OCI-LY7 (cell line): ENCODE measurements around the gene GPSM1. TPM values are rescaled to one million over a fixed set of nuclear protein-coding genes. Genes with fewer than 3 reads are reported as not detected.
A peak's percentile ranks its signal among the peaks of the same experiment; 100 is the strongest.

Experiments used
- BruUV-seq: library from RNA; stranded (reverse); fragments of 400-500 nt; replicated peaks from 2 replicates; lab custom pipeline; 2021; lab: Mats Ljungman, UMichigan
- CTCF ChIA-PET: fragments of 300-600 bp; sonication (Branson Sonifier 250); formaldehyde crosslinking; loops from one replicate; lab custom pipeline; 2022; ENCODE audit warnings: antibody characterized with exemption; ENCODE audit not compliant: unreplicated experiment; lab: Charles Lee
- POLR2A ChIA-PET: fragments of 300-600 bp; sonication (Branson Sonifier 250); formaldehyde crosslinking; loops from one replicate; lab custom pipeline; 2022; ENCODE audit warnings: antibody characterized with exemption; lab: Charles Lee
- DNase-seq: peaks from one replicate; pipeline ENCODE4 v3.0.0-alpha.2; 2015; ENCODE audit warnings: low spot score
- H2AFZ ChIP-seq: fragments of 200-600 bp; sonication (generic), shearing (Covaris generic); 2 replicates; pipeline ENCODE4 v1.6.1; 2014; ENCODE audit warnings: mild to moderate bottlenecking, antibody characterized with exemption, low read length, moderate library complexity
- H3K27ac ChIP-seq: fragments of 200-600 bp; sonication (generic); 2 replicates; pipeline ENCODE4 v1.5.1; 2014; ENCODE audit warnings: mixed run types, low read depth, mild to moderate bottlenecking, moderate library complexity, low read length, inconsistent platforms; ENCODE audit not compliant: poor library complexity, severe bottlenecking
- H3K36me3 ChIP-seq: fragments of 200-600 bp; sonication (generic); 2 replicates; pipeline ENCODE4 v1.6.1; 2014; ENCODE audit warnings: mild to moderate bottlenecking, antibody characterized with exemption, low read length, moderate library complexity, mixed read lengths; ENCODE audit not compliant: insufficient read depth
- H3K4me1 ChIP-seq: fragments of 200-600 bp; sonication (generic); 2 replicates; pipeline ENCODE4 v1.5.1; 2014; ENCODE audit warnings: mild to moderate bottlenecking, low read length; ENCODE audit not compliant: insufficient read depth, poor library complexity, severe bottlenecking
- H3K4me2 ChIP-seq: fragments of 200-600 bp; sonication (generic); 2 replicates; pipeline ENCODE4 v1.6.1; 2014; ENCODE audit warnings: mild to moderate bottlenecking, low read length
- H3K4me3 ChIP-seq: fragments of 200-600 bp; sonication (generic); 2 replicates; pipeline ENCODE4 v1.5.1; 2014; ENCODE audit warnings: mild to moderate bottlenecking, low read depth, low read length; ENCODE audit not compliant: poor library complexity, severe bottlenecking
- H3K79me2 ChIP-seq: fragments of 200-600 bp; sonication (generic); 2 replicates; pipeline ENCODE4 v1.6.1; 2016; ENCODE audit warnings: low read depth, mild to moderate bottlenecking, low read length, moderate library complexity, mixed read lengths; ENCODE audit not compliant: insufficient read depth
- H3K9me2 ChIP-seq: fragments of 200-600 bp; sonication (generic); 2 replicates; pipeline ENCODE4 v1.6.1; 2016; ENCODE audit warnings: mild to moderate bottlenecking, low read length, mixed read lengths; ENCODE audit not compliant: insufficient read depth
- H3K9me3 ChIP-seq: fragments of 200-600 bp; sonication (generic); 2 replicates; pipeline ENCODE4 v1.6.1; 2014; ENCODE audit warnings: mild to moderate bottlenecking, mixed run types, low read length, mixed read lengths
- H4K20me1 ChIP-seq: fragments of 200-600 bp; sonication (generic); 2 replicates; pipeline ENCODE4 v1.6.1; 2014; ENCODE audit warnings: mild to moderate bottlenecking, antibody characterized with exemption, low read length, moderate library complexity, mixed read lengths; ENCODE audit not compliant: insufficient read depth
- CTCF ChIP-seq: fragments of 200-600 bp; sonication (generic); conservative IDR thresholded peaks from 2 replicates; pipeline ENCODE4 v1.5.1; 2014; ENCODE audit warnings: mild to moderate bottlenecking, antibody characterized with exemption, low read length, moderate library complexity, mixed read lengths
- EZH2phosphoT487 ChIP-seq: fragments of 200-600 bp; sonication (generic); IDR thresholded peaks from 2 replicates; pipeline ENCODE4 v1.6.1; 2018; ENCODE audit warnings: low read depth, borderline replicate concordance, mild to moderate bottlenecking, mixed run types, antibody characterized with exemption, low read length, moderate library complexity, mixed read lengths
- intact Hi-C: fragments of 100-400 bp; cut with micrococcal nuclease; formaldehyde crosslinking; loops from one replicate; pipeline ENCODE4 v1.10.0; 2022; ENCODE audit not compliant: unreplicated experiment
- total RNA-seq, 2 experiments: library from RNA; depleted of rRNA in 1 of 2; stranded (reverse); fragments of >200 nt in 1 of 2; shearing (Covaris generic) in 1 of 2; gene quantifications; 2 replicates each; pipeline ENCODE4 v1.2.3, GENCODE V29; 2014 to 2022

The GPSM1 gene
- total RNA-seq, 2 experiments from 2014 or later = not detected

GRCh38 chr9:136309806-136310220 lies 17.5 kb upstream of the GPSM1 start:
- Histone ChIP-seq H3K79me2 (no peaks in the 10 kb centered on the region), H3K27ac (no peak overlapping the region), H2AFZ (no peak overlapping the region), H3K4me1 (no peaks in the 10 kb centered on the region), H3K36me3 (no peaks in the 10 kb centered on the region), H3K9me3 (peaks cover 10% of the 10 kb centered on the region), H4K20me1 (no peaks in the 10 kb centered on the region), H3K4me3 (no peak overlapping the region), H3K4me2 (no peak overlapping the region), H3K9me2 (no peaks in the 10 kb centered on the region)
- BruUV-seq = no TSS peak
- CTCF ChIA-PET = no interaction called here
- DNase-seq = no peak
- TF ChIP-seq CTCF = no peak
- TF ChIP-seq EZH2phosphoT487 = no peak
- intact Hi-C loops = no loop called here
- POLR2A ChIA-PET = no interaction called here

- no peak for TF ChIP-seq CTCF
- no peak for TF ChIP-seq EZH2phosphoT487
- Histone ChIP-seq H4K20me1 (no peaks in the 10 kb centered on the region), H3K4me2 (no peak overlapping the region), H3K27ac (no peak overlapping the region), H3K79me2 (no peaks in the 10 kb centered on the region), H3K4me1 (no peaks in the 10 kb centered on the region), H2AFZ (no peak overlapping the region), H3K36me3 (no peaks in the 10 kb centered on the region), H3K4me3 (no peak overlapping the region), H3K9me3 (peaks cover 12% of the 10 kb centered on the region), H3K9me2 (no peaks in the 10 kb centered on the region)
- ChIA-PET CTCF (no interaction called here), POLR2A (no interaction called here)
- intact Hi-C loops = no loop called here
- DNase-seq = peak; percentile 5
- BruUV-seq = no TSS peak
These were observed 16.9 kb upstream of the GPSM1 start for GRCh38 chr9:136310273-136311030.
